Testis (tissue), 2 donors: Measurements from ENCODE around the gene PRKCG.

Source experiments
- CTCF ChIP-seq, 3 experiments: fragments of 450-650 bp in 2 of 3; fragments of 200-600 bp in 1 of 3; sonication (generic) in 1 of 3; IDR thresholded peaks; one replicate each; pipeline ENCODE4 v1.5.1; 2016 to 2019; ENCODE audit warnings: antibody characterized with exemption in 3 of 3, mild to moderate bottlenecking in 2 of 3, moderate library complexity in 1 of 3
- POLR2A ChIP-seq: fragments of 450-650 bp; IDR thresholded peaks from one replicate; pipeline ENCODE4 v1.6.1; 2017; ENCODE audit warnings: antibody characterized with exemption, mild to moderate bottlenecking, moderate library complexity

GRCh38 chr19:53844849-53845246 is 37.1 kb upstream of the PRKCG start:
- TF ChIP-seq POLR2A (no peak), CTCF (IDR thresholded peaks at IDR 0.05) (no peak)
